ENCODE data around the gene NAP1L4.

NAP1L4 gene

DNA sequence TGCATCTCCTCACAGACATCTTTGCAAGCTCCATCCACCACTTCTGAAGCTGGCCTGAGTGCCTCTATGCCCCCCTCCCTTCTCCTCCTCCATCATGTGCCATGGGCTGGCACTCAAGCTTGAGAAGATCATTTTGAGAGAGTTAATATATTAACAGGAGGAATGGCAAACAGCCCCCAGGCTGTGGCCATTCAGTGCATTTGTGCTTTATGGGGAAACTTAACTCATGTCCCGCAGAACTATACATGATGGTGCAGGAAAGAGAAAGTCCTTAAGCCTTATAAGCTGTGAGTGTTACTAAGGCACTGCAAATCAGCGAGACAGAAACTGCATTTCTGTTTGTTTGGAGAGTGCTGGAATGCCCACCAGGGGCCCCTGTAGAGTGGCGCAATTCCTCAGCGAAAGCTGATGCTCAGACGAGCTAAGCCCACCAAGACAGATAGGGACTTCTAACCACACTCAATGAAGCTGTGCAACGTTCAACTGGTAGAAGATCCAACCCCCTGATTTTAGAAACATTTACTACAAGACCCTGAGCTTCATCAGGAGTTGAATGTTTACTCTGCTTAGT, 36.1 kb downstream of the NAP1L4 start:
- peak; percentile 24 for DNase-seq

- DNase-seq, result peak; percentile 57
These were observed 37.9 kb downstream of the NAP1L4 start for GRCh38 chr11:2954263-2954662.

GRCh38 chr11:2952290-2952689, 39.8 kb downstream of the NAP1L4 start:
- no peak for DNase-seq

DNA sequence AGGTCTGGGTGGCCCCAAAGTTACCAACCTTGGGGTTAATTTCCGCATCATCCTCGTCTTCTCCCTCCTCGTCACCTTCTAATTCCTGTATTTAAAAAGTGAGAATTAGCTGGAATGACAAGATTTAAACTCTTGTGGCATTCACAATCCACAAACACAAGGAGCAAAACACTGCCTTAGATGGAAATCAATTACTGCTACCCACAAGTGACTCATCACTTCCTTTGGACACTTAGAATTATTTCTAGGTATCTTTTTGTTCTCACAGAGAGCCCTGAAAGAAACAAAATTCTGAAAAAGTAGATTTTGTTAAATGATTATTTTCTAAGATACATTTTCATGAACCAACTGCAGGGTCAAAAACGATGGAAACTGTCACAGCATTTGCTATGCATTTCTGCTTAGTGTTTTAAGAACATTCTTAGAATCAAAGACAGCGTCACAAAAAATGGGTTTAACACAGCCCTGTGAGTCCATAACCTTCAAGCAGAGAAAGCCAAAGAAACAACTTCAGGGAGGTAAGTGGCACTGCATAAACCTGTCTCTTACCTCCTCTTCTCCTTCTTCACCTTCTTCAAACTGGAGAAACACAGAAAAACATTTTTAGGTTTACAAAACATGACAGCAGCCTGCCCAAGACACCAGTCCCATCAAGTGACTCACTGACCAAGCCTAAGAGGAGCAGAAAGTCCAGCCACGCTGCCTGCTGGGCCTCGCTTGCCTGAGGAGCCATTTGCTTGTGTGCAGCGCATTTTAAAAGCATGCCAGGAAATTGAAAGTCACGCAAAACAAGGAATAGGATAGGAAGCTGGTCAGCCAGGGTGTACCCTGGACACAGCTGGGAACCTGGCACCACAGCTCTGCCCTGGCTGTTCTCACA, 40.7 kb downstream of the NAP1L4 start:
- DNase-seq, result peak; percentile 12

- DNase-seq, result no peak
These were observed 41.3 kb downstream of the NAP1L4 start for GRCh38 chr11:2950825-2951224.

DNA sequence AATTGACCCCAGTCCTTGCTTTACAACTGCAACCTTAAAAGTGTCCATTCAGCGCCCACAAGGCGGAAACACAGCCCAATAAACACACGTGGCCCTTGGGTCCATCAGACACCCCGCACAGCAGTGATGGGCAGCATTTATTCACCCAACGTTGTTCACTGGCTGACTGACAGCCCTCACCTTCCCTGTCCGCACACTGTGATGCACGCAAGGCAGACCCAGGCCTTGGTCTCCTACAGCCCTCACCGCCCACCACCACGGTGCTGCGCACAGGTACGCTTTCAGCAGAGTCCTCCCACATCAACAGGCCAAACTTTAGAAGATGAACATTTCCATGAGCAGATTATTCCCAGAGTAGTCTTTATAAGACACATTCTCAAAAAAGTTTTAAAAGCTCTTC, 42.2 kb downstream of the NAP1L4 start:
- peak; percentile 47 for DNase-seq

- DNase-seq, result peak; percentile 53
These were observed 44.4 kb downstream of the NAP1L4 start for GRCh38 chr11:2947744-2948143.

GRCh38 chr11:2945757-2946287, 46.3 kb downstream of the NAP1L4 start:
- no peak for DNase-seq

DNA sequence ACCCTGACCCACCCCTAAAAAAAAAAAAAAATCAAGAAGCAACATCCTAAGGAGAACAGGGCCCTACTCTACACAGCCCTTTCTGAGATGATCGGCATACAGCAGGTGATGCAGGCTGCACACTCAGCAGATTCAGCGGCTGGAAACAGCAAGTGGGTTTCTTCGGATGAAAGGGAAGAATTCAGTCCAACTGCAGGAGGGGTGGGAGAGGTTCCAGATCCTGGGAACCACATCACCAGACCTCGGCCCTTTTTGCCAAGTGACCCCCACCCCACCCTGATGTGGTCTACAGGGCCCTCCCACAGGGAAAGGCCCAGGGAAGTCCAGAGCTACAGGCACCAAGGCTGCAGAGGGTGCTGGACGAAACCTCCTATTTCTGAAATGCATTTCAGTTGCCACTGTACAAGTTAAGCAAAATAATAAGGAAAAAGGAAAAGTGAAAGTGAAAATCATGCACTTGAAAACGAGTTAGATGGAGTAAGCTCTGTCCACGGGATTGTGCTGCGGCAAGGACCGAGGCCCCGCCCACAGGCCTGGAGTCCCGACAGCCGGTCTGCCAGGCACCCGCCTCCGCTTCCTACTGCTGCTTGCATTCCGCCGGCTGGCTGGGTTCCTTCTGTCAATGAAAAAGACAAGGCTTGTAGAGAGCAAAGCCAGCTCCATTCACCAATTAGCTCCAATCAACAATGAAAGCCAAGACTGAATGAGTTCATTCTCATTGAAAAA, 46.9 kb downstream of the NAP1L4 start:
- peak; percentile 82 for DNase-seq

DNA sequence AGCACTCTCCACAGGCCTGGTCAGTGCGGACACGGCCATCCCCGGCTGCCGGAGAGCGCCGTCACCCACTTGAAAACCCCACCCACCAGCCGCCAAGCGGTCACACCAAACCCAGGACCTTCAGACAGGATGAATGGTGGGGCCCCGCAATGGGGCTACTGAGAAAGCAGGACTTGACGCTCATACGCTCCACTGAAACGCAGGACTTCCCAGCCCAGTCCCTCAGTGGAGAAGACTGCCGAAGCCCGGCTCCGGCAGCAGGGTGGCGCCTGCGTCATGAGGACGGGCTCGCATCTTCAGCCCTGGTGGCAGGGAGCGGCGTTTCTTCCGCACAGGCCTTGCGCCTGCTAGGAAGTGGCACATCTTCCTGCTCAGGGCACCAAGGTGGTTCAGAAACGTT, 47.6 kb downstream of the NAP1L4 start:
- no peak for DNase-seq

DNA sequence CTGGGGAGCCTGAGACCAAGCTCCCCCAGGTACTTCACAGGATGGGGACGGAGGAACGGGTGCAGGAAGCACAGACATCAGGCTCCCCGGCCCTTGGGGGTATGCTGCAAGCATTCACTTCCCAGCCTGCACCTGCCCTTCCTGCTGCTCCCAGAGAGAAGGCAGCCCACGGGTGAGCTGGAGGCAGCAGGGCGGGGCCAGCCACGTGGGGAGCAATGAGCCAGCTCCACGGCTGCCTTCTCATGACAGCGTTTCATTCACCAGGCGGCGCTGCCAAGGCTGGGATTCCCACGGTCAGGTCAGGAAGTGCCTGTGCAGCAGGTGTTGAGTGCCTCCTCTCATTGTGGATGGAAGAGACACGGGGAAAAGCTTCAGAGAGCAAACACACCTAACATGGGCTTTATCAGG, 48.4 kb downstream of the NAP1L4 start:
- DNase-seq, result peak; percentile 67

DNA sequence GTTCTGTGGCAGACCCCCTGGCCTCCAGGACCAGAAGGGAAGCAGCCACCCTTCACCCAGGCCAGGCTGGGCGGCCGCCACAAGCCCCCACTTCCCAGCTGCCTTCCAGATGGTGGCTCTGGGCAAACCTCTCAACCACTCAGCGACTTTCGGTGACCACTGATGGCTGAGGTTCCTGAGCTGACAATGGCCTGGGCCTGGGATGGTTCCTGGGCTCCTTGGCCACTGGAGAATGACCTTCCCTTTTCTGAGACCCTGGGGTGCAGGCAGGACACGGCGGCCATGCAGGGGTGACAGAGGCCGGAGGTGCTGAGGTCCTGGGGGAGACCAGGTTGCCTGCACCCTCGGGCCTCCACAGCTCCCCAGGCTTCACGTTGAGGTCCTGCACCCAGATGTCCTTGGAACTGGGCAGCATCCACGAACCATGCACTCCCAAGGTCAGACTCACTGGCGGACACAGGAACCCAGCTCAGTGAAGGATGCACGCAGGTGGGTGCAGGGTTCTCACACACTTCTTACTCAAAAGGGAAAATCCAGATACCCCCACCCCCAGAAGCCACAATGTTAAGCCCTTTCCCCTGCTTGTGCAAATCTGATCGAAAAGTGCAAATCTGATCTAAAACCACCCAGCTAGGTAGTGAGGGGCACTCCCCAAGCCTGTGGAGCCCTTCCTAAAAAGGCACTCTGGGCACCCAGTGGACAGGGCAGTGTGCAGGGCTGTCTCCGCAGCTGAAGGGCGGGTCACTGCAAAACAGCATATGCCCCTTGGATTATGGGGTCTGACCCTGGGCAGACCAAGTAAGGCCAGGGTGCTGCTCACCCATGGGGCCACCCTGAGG, 49.0 kb downstream of the NAP1L4 start:
- DNase-seq, result no peak

DNA sequence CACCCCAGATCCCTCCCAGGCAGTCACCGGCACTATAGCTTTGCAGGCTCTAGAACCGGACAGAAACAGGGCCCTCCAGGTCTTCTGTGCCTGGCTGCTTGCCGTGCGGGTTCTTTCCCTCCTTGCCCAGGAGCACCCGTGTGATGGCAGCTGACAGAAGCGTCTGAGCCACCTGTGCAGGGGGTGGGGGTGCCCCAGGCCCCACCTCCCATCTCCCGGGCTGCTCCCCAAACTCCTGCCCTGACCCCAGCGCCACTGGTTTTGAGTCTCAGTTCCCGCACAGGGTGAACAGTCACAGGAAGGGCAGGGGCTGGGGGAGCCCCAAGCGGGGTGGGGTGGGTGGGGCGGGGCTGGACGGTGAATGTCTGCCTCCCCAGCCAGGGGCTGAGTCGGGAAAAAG, 49.7 kb downstream of the NAP1L4 start:
- no peak for DNase-seq

DNA sequence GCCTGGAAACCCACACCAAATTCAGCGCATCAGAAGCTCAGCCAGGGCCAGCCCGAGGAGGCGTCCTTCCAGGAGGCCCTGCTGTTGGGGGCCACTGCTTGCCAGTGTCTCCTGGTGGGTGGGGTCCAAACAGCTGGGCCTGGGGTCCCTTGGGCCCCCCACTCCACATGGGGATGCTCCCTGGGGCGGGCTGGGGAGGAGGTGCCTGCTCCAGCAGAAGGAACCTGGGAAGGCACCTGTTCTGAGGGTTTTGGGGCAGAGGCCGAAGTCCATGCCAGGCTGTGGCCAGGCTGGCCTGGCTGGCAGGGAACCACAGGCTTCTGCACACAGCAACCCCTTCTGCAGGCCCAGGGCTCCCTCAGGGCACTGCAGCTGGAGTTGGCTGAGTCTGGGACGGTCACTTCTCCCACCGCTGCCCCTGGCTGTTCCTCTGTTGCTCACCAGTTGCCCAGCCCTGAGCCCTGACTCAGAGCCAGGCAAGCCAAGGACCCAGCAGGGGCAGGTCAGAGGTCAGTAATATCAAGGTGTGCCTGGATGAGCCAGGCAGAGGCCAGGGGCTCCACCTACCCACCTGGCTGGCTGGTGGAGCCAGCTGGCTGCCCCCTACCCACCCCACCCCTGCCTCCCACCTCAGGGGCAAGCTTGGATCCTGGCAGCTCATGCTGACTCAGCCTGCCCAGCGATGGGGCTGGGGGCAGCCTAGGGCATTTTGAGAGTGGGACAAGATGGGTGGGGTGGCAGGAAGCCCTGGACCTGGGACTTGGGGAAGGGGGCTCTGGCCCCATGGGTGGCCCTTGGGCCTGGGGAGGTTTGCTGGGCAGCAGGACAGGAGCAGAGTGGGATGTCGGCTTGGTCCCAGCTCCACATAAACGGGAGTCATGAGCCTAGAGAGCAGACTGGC, 51.0 kb downstream of the NAP1L4 start:
- peak; percentile 62 for DNase-seq

- peak; percentile 74 for DNase-seq
These were observed 51.8 kb downstream of the NAP1L4 start for GRCh38 chr11:2940147-2940920.

GRCh38 chr11:2938458-2939418, 53.4 kb downstream of the NAP1L4 start:
- peak; percentile 54 for DNase-seq

DNA sequence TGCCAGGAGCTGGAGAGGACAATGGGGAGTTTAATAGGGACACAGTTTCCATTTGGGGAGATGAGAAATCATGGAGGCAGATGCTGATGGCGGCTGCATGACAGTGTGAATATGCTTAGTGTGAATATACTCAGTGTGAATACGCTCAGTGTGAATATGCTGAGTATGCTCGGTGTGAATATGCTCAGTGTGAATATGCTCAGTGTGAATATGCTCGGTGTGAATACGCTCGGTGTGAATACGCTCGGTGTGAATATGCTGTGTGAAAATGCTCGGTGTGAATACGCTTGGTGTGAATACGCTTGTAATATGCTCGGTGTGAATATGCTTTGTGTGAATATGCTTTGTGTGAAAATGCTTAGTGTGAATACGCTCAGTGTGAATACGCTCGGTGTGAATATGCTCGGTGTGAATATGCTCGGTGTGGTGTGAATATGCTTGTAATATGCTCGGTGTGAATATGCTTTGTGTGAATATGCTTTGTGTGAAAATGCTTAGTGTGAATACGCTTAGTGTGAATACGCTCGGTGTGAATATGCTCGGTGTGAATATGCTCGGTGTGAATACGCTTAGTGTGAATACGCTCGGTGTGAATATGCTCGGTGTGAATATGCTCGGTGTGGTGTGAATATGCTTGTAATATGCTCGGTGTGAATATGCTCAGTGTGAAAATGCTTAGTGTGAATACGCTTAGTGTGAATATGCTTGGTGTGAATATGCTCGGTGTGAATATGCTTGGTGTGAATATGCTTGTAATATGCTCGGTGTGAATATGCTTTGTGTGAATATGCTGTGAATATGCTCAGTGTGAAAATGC, 54.3 kb downstream of the NAP1L4 start:
- peak; percentile 53 for DNase-seq

- no peak for DNase-seq
These were observed 57.4 kb downstream of the NAP1L4 start for GRCh38 chr11:2934611-2935239.
